RKO (cell line): ENCODE results near the gene IL27RA.
A peak's percentile ranks its signal among the peaks of the same experiment; 100 is the strongest.

Experiments used
- DNase-seq: peaks from one replicate; pipeline ENCODE4 v3.0.0-alpha.2; 2016; ENCODE audit warnings: low spot score

The IL27RA gene

DNA sequence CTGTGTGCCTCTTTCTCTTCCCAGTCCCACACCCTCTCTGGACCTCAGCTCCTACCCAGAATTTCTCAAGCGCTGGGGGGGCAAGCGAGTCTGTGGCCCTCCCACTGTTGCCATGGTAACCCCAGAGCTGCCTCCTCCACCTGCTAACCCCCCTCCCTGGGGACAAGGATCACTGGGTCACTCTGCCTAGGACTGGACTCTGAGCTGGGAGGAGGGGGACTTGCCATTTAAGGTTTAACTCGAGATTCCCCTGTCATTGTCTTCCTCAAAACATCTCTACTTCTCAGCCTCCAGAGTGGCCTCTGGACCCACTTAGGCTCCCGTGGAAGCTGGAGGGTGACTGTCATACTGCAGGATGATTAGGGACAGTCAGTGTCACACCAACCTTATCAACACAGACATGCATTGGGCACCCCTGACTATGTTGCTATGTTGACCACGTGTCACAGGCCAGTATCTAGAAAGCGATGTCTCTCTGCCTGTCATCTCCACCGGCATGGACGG lies 28.1 kb downstream of the IL27RA start:
- DNase-seq: no peak

DNA sequence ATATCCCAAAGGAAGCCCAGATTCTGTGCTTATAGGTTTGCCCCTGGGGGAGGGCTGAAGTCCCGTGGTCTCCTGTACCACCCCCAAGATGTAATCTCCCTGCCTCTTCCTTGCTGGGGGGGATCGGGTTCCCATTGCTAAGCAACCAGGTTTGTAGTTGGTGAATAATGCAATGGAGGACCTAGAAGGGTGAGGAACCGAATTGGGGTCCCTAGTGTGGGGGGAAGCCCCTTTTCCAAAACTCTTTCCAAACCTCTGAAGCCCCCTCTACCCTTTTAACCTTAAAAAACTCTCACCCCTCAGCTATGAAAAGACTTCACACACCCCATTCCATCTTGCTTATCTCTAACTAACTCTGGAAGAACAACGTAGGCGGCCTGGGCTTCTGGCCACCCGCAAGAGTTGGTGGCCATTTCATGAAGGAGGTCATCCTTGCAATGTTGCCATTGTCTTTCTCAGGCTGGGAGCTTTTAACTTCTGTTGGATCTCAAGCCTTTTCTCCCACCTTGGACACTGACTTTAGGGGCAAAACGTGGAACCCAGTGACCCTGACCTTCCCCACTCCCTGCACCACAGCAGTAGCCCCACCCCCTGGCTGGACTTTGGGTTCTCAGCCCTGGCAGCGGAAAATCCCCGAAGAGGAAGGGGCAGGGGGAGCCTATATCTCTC lies 29.7 kb downstream of the IL27RA start:
- no peak for DNase-seq

DNA sequence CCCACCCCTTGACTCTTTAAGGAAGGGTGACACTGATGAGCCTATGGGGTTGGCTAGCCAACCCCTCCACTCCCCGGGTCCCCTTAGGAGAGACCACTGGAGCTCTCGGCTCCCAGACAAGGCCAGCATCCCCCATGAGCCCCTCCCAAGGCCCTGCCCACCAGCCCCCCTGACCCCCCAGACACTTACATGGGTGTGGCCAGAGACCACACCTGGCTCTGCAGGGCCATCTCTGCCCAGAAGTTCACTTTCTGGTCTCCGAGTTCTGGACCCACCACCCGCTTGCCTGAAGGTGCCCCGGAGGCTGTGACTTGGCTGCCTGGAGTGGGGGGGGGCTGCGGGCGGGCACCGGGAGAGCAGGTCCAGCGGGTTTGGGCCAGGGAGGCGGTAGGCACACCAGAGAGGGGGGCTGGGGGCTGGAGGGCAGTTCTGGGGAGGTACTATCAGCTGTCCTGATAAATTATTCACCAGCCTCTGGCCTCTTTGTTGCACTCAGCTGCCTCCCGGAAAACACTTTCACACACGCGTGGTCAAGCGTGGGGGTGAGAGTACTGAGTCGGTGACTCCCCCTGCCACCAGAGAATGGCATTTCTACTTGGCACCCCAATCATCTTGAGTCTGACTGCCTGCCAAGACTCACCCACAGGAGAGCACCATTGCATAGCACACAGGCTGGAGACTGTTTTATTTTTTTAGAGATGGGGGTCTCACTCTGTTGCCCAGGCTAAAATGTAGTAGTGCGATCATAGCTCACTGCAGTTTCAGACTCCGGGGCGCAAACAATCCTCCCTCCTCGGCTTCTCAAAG lies 30.4 kb downstream of the IL27RA start, which contains the start of gene PALM3:
Gene PALM3, minus strand, starts transcription at position 326 of the 807 bp plus-strand sequence. Its CDS starts 96 bp downstream, at position 230.
- no peak for DNase-seq

DNA sequence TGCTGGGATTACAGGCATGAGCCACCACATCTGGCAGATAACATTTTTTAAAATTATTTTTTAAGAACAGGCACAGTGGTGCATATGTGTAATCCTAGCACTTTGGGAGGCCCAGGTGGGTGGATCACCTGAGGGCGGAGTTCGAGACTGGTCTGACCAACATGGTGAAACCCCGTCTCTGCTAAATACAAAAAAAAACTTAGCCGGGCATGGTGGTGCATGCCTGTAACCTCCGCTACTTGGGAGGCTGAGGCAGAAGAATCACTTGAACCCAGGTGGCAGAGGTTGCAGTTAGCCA lies 30.9 kb downstream of the IL27RA start:
- no peak for DNase-seq

DNA sequence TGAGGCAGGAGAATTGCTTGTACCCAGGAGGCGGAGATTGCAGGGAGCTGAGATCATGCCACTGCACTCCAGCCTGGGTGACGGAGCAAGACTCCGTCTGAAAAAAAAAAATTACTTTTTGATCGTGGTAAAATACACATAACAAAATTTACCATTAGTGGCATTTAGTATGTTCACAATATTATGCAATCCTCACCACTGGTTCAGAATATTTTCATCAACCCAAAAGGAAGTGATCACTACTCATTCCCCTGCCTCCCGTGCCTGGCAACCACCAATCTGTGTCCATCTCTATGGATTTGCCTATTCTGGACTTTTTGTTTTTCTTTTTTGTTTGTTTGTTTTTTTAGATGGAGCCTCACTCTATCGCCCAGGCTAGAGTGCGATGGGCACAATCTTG lies 31.5 kb downstream of the IL27RA start:
- DNase-seq: no peak

DNA sequence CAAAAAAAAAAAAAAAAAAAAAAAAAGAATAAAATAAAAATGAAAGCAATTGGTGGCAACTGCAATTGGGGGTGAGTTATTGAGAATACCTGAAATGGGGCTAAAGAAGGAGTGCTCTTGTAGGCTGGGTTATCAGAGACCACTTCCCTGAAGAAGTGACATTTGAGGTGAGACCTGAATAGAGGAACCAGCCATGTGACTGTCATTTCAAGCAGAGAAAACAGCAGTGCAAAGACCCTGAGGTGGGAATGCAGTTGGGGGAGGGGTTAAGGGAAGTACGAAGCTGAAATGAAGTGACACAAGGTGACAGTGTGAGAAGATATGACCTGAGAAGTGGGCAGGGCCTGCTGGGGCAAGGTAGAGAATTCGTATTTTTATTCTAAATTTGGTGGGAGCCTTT lies 34.6 kb downstream of the IL27RA start:
- no peak for DNase-seq

DNA sequence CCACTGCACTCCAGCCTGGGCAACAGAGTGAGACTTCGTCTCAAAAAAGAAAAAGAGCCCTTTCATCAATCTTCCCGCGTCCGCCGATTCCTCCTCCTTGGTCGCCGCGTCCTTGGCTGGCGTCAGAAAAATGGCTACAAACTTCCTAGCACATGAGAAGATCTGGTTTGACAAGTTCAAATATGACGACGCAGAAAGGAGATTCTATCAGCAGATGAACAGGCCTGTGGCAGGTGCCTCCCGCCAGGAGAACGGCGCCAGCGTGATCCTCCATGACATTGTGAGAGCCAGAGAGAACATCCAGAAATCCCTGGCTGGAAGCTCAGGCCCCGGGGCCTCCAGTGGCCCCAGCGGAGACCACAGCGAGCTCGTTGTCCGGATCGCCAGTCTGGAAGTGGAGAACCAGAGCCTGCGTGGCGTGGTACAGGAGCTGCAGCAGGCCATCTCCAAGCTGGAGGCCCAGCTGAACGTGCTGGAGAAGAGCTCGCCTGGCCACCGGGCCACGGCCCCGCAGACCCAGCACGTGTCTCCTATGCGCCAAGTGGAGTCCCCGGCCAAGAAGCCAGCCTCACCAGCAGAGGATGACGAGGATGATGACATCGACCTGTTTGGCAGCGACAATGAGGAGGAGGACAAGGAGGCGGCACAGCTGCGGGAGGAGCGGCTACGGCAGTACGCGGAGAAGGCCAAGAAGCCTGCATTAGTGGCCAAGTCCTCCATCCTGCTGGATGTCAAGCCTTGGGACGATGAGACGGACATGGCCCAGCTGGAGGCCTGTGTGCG lies 38.9 kb downstream of the IL27RA start:
- DNase-seq: no peak

DNA sequence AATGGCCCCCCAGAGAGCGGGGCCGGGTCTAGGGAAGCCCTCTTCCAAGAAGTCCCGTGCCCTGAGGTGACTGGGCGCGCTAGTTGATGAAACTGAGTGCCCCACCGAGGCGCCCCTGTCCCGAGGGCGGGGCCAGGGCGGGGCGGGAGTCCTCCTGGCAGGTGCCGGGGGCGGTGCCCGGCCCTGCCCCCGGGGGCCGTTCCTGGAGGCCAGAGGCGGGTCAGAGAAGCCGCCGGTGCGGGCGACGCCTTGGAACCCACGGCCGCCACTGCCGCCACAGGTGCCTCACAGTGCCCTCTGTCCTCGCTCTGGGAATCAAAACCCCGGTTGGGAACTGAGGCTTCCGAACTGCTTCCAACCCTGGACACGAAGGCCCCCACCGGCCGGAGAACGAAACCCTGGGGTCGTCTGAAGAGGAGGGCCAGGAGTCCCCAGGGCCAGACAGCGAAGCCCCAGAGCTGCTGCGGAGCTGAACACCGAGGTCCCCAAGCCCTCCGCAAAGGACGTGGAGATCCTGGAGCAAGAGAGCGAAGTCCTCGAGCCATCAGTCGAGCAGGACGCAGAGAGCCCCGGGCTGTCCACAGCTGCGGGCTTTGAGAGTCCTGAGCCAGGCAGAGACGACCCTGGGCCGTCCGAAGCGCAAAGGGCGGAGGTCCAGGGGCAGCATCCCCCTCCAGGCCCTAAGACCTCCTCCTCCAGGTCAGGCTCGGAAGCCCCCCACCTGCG lies 41.1 kb downstream of the IL27RA start, which contains the start of gene MISP3:
Gene MISP3, plus strand, starts transcription at position 252 of the 726 bp plus-strand sequence. CDS start 524 bp downstream, outside the sequence.
- no peak for DNase-seq

DNA sequence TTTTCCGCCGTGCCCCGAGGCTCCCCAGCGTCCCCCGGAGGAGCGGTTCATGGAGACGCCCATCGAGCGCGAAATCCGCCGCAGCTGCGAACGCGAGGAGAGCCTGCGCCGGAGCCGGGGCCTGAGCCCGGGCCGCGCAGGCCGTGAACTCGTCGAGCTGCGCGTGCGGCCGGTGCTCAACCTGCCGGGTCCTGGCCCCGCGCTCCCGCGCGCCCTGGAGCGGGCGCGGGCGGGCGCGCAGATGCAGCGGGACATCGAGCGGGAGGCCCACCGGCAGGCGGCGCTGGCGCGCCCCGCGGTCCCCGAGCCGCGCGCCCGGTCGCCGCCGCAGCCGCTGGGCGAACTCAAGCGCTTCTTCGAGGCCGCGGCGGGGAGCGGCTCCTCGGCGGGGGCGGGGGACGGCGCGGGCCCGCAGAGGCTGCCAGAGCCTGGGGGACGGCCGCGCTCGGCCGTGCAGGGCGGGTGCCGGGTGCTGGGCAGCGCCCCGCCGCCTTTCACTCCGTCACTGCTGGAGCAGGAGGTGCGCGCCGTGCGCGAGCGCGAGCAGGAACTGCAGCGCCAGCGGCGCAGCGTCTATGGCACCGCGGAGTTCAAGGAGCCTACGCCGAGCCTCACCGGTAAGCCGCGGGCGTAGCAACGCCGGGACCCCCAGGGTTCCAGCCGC lies 41.8 kb downstream of the IL27RA start:
- DNase-seq: peak; percentile 88

DNA sequence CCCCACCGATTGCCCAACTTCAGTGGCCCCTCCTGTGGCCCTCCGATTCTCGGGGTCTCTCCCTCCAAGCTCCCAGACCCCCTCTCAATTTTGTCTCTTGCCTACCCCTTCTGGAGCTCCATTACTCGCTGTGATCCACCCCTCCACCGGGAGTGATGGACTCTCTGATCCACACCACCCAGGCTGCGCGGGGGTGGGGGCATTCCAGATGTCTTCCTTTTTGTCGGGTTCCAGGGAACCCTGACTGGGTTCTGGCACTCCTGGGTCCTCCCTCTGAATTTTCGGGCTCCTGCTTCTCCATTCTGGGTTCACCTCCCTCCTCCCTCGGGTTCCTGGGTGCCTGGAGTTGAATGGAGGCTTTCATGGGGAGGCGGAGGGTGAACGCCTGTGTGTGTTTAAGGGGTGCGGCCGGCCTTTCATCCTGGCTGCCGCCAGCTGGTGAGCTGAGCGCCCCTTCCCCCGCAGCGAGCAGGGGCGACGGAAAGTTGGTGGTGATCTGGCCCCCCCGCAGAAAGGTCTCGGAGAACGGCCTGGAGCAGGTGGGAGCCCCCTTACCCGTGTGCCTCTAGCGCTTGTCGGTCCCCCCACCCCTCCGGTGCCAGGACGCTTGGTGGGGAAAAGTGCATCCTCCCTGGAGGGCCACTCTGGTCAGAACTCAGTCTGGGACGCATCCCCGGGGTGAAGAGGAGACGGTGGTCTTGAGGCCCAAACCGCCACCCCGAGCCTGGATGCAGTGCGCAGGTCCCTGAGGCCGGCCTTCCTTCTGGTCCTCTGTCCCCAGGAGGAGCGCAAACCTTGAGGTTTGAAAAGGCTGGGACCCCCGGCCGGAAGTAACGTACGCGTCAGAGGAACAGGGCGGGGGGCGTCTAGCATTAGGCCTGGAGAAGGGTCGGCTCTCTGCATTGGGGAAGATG lies 42.6 kb downstream of the IL27RA start:
- DNase-seq: peak; percentile 48

DNA sequence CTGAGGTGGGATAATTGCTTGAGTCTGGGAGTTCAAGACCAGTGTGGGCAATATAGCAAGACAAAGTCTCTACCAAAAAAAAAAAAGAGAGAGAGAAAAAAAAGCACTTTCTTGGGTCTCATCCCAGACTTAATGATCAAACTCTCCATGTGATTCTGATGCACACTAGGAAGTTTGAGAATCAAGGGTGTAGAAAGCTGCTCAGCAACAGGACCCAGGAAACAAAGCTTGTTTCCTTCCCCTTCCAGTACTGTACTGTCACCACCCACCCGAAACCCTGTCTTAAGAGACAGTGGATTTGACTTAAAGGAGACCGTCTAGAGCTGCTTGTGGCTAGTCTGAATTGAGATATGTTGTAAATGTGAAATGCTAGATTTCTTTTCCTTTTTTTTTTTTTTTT lies 46.8 kb downstream of the IL27RA start:
- no peak for DNase-seq

DNA sequence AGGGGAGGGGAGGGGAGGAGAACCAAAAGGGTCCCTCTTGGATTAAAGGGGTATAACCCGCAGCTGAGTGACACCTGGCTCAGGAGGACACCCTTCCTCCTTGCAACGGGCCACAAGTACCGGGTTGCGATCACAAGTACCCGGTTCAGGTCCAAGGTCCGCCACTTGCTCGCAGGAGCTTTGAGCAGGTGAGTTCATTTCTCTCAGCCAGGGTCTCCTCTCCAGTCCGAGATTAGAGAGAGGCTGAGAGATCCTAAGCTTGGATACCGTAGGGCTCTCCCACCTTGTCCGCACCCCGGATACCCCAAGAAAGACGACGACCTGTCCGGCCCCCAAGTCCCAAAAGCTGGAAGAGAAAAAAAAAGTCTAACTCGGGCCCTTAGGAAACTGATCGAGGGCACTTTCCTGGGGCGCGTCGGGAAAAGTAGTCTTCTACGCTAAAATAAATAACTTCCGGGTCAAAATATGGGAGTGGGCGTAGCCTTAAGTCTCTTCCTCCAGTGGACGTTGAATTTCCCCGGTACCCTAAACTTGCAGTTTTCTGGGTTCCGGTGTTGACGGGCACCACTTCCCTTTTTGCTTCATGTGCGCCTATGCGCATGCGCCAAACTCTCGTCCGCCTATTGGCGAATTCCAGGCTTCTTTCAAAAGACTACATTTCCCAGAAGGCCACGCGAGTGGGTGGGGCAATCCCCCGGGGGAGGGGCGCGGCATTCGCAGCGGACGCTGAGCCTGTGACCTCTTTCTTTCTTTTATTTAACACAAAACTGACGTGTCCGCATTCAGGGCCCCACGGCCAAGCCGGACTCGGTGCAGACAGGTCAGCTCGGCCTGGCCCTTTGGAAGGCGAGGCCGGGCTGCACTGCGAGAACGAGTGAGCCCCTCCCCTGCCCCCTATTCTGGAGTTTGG lies 49.6 kb downstream of the IL27RA start:
- peak; percentile 100 for DNase-seq

DNA sequence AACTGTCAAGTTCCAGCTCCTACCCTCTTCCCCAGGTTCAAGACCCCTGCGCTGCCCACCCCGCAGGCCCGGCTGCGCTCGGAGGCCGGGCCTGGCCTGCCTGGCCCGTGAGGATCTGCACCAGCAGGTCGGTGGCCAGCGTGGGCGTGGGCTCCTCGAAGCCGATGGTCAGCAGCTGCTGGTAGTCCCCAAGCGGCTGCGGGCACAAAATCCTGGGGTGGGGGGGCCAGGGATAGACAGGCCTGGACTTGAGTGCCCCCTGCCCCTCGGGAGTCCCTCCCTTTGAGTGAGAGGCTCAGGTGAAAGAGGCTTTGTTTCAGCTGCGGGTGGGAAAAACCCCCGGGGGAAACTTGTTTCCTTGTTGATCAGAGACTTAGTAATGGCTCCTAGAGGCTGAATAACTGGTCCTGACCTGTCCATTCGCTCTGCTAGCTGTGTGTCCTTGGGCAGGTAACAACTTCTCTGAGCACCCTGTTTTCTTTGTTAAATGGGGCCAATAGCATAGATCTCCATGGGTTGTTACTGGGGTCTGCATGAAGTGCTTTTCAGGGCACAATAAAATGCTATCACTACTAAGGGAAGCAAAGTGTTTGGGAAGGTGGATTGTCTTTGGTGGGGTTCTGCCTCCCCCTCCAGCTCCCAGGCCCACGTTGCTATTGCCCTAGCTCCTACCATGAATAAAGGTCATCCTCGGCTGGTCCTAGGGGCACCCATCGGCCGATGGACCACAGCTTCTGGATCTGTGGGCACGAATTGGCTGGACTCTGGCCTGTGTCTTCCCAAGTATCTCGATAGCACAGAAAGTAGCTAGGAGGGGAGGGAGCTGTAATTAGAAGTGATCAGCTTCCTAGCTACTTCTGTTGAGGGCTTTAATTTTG lies 50.5 kb downstream of the IL27RA start:
- DNase-seq: peak; percentile 44

DNA sequence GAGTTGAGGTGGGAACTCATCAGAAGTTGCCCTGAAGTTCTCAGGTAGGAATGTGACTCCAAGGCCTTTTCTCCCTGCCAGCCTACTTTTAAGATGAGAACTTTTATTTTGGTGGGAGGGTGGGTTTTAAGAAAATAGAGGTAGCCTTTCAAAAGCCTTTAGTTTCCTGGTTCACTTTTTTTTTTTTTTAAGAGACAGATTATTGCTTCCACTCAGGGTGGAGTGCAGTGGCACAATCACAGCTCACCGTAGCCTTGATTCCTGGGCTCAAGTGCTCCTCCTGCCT lies 51.1 kb downstream of the IL27RA start:
- no peak for DNase-seq

DNA sequence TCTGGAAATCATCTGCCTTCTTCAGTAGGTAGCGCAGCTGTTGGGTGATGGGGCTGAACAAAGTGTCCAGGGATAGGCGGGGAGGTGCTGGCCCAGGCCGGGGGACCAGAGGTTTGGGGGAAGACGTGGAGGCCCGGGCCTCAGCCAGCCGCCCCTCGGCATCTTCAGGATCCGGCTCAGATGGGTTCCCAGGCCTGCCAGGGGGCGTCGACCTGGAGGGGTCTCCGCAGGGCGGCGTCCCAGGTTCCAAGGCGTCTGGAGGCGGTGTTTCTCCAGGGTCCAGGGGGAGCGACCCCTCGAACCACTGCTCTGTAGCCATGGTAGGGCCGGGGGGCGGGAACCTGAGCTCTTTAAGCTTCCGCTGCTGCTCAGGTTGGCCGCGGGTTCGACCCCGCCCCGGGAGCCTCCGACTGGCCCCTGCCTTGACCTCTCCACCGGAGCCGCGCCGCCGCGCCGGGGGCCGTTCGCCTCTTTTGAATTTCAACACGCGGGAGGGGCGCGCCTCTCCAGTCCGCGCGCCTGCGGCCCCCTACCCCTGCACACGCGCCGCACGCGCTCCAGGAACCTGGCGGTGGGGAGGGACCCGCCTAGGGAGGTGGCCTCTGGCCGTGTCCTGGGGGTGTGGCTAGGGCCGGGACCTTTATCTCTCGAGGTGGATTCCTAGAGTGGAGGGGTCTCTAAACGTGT lies 53.9 kb downstream of the IL27RA start, which contains the start of gene C19orf67:
Gene C19orf67, minus strand, starts transcription at position 475 of the 687 bp plus-strand sequence. Its CDS starts 156 bp downstream, at position 319.
- no peak for DNase-seq

DNA sequence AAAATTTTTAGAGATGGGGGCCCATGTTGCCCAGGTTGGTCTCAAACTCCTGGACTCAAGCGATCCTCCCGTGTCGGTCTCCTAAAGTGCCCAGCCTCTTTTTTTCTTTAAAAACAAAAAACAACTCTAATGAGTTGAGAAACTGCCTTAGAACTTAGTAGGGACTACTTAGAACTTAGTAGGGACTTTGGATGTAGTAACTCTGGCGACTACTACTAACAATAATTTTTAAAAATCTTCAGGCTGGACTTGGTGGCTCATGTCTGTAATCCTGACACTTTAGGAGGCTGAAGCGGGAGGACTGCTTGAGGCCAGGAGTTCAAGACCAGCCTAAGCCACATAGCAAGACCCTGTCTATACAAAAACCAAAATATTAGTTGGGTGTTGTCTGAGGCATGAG lies 54.5 kb downstream of the IL27RA start:
- no peak for DNase-seq

DNA sequence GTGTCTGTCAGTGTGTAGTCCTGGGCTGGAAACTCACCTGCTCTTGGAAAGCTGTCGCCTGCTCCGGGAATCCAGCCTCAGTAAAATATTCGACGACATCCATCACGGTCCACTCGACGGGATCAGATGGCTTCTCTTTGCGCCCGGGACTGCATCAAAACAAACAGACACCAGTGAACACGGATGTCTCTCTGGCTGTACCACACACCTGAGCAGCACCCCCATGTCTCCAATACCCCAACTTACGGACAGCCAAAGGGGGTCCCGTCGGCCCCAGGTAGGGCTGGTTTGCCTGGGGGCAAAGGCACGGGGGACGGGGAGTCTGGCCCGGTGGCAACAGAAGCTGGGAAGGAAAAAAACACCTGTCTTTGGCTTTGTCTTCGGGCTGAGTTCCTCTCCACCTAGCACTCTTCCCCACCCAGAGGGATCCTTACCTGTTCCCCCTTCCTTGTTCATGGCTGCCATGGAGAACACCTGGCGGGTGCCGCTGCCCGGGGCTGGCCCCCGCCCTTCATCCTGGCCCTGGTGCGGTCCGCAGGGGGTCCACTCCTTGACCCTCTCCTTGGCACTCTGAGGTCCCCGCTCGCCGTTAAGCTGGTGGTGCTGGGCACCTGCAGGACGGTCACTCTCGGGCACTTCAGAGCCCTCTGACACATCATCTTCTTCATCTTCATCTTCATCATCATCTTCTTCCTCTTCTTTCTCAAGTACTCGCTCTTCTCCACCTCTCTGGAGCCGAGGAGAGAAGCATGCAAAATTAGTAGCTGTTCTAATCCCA lies 57.3 kb downstream of the IL27RA start:
- DNase-seq: no peak
